Tongue (tissue), 2 donors: Measurements from ENCODE around the gene GOSR1. TPM values are rescaled to one million over a fixed set of nuclear protein-coding genes. Genes with fewer than 3 reads are reported as not detected.

Experiments
- DNase-seq: peaks from one replicate; pipeline ENCODE4 v3.0.0-alpha.2; 2015
- total RNA-seq: library from RNA; depleted of rRNA; stranded (reverse); fragments of >200 nt; gene quantifications from one replicate; pipeline ENCODE4 v1.2.3, GENCODE V29; 2014

The GOSR1 gene
- total RNA-seq, 1 donor from 2014 or later: 50.7 TPM

GRCh38 chr17:30576326-30576861 lies 99.2 kb downstream of the GOSR1 start:
- no peak for DNase-seq

Other genes starting within 250 kb of the GOSR1 start
- 0.72 TPM for gene SLC6A4, start 241.7 kb upstream of the GOSR1 start, total RNA-seq
- gene BLMH, start 185.5 kb upstream of the GOSR1 start, total RNA-seq: 40.0 TPM
- gene TMIGD1, start 143.4 kb upstream of the GOSR1 start, total RNA-seq: not detected
- gene CPD, start 98.5 kb upstream of the GOSR1 start, total RNA-seq: 107 TPM